NAMALWA (cell line): ENCODE data around the gene GSG1.
A peak's percentile ranks its signal among the peaks of the same experiment; 100 is the strongest.

Source experiments
- DNase-seq: peaks from one replicate; pipeline ENCODE4 v3.0.0-alpha.2; 2015; ENCODE audit warnings: low spot score

Gene GSG1

DNA sequence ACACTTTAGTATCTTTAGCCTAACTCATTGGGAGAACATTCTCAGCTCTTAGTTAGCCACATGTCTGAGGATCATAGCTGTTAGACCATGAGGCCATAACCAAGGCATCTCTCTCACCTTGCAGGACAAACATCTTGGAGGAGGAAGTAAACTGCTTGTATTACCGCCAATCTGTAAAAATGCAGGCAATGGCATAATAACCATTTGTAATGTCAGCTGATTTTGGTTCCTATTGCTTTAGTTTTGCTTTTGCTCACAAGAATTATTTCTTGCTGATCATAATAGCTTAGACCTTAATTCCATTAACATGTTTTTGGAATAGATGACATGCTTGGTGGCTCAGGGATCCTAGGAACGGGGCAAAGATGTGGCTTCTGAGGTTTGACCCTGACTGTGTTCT lies 16.4 kb upstream of the GSG1 start:
- DNase-seq, result no peak

DNA sequence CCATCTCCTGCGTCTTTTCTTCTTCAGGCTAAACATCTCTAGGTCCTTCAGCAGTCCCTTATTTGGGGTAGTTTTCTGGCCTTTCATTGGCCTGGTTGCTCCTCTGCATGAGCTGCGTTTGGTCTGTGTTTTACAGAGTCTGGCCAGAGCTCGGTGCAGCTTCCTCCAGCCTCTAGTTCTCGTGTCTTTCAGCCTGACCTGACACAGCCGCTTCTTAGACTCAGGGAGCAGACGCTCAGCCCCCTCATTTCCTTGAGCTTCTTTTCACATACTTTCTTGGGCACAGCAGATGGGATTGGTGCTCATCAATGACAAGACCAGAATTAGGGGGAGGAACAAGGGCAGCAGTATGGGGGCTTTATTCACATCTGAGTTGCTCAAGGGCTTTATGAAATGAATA lies 13.6 kb upstream of the GSG1 start:
- no peak for DNase-seq

DNA sequence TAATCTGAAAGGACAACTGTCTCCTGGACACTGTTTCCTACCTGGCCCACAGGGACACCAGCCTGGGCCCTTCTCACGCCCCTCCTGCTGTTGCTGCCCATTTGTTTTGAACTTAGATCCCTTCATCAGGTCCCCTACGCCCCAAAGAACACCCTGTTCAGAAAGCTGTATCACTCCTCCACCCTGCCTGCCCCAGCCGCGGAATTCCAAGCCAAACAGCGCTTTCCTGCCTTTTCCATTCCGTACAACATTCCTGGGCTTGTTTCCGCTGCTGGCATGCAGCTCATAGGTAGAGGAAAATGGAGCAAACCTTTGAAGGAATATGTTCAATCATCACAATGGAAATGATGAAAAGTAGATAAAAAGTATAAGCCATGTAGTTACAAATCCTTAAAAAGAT lies 12.8 kb upstream of the GSG1 start:
- no peak for DNase-seq

DNA sequence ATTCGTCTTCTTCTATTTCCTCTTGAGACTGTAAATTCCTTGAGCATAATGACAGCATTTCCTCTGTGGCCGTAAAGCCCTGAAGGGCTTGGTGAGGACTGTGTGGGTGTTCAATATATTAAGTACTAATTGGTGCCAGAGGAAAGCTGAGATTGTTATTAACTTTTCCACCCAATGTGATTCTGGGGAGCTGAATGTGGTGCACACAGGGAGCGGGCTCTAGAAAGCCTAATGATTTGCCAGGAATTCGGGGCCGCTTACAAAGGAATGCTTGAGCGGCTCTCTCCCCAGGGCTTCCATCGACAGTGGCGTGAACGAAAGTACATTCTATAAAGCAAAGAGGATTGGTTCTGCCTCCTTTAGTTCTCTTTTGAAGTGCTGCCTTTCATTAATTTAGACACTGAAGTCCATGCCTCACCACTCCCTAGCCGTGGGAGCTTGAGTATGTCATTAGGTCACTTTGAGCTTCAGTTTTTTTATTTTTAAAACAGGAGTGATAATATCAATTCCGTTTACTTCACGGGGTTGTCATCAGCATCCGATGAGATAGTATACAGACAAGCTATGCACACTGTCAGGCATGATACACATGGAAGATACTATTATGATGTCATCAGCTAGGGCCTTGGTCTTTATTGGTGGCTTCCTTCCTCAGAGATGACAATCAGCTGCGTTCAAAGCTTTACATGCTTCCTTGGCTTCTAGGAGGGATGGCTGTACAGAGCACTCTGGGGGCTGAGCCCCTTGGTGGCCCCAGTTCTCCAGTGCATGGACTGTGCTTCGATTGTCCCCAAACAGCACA lies 11.0 kb upstream of the GSG1 start:
- DNase-seq, result no peak

DNA sequence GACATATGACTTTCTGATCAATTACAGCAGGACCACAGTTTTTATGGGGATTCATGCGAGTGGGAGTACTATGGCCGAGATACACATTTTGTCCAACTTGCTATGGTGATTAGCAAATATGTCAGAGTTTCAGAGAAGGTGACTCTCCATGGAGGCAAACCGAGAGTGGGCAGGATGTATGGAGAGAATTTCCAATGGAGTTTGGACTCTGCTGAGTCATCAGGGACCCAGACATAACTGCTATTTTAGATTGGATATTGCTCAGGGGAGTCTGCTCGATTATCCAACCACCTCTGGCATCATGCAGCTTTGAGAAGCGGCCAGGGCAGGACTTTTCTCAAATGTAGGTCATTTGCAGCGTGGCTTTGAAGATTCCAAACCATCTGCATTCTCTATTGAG lies 9.5 kb upstream of the GSG1 start:
- DNase-seq, result no peak

DNA sequence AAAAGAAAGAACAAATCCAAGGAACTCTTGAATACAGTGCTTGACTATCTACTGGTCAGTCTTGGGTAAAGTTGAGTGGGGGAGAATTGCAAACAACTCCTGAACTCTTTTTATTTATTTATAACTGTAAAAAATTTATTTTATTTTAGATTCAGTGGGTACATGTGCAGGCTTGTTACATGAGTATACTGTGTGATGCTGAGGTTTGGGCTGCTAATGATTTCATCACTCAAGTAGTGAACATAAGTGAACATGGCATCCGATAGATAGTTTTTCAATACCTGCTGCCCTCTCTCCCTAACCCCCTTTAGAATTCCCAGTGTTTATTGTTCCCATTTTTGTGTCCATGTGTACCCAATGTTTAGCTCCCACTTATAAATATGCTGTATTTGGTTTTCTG lies 3.2 kb upstream of the GSG1 start:
- no peak for DNase-seq

DNA sequence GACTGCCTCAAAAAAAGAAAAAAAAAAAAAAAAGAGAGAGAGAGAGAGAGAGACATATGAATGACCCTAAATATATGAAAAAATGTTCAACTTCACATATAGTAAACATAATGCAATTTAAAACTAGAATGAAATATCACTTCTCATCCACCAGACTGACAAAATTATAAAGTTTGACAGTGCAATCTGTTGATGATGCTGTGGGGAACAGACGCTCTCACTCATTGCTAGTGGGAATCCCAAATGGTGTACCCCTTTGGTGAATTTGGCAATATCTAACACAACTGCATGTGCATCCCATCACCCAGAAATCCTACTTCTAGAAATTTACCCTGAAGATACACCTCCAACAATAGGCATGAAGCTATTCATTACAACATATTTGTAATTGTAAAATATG lies 2.3 kb upstream of the GSG1 start:
- no peak for DNase-seq

DNA sequence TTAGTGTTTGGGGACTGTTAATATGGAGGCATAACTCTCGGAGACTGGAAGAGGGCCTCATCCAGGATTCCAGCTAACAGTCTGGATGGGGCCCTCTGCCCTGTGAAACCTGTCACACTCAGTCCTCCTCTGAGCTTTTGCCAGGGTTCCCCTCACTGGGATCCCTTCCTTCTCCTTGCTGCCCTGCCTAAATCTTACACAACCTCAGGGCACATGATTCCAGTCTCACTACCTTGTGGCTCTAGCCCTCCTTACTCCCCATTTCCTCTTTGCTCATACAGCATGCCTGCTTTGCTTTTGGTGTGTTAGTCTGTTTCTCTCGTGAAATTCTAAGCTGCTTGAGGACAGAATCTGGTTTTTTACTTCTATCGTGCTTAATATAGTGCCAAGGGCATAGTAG lies 942 bp upstream of the GSG1 start:
- no peak for DNase-seq

DNA sequence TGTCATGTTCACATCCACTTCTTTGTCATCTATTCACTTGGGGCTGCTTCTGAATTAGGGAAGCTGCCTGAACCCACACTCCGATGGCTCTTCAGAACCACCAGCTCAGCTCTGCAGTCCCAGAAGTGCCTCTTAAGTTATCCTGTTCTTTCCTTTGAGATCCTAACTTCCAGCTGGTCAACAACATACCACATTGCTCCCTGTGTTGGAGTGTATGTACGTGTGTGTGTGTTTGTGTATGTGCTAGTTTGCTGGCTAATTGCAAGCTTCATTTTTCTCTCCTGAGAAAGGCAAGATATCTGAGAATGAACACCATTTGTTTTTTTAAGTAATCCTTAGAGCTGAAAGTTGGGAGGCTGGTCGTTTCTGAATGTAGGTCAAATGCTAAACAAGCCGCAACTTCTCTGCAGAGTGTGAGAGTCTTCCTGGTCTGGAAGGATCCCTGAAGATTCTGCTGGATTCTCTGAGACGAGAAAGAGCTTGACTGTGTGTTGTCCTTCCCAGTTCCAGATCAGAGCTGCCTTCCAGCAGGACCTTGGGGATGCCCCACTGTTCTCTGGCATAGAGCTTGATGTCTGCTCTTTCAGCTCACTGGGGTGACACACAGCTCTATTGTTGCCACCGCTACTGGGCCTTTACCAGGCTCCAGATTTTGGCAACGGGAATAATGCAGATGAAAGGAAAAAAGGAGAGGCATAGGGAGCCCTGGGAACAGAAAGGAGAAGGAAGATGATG lies 839 bp downstream of the GSG1 start:
- DNase-seq, result no peak

DNA sequence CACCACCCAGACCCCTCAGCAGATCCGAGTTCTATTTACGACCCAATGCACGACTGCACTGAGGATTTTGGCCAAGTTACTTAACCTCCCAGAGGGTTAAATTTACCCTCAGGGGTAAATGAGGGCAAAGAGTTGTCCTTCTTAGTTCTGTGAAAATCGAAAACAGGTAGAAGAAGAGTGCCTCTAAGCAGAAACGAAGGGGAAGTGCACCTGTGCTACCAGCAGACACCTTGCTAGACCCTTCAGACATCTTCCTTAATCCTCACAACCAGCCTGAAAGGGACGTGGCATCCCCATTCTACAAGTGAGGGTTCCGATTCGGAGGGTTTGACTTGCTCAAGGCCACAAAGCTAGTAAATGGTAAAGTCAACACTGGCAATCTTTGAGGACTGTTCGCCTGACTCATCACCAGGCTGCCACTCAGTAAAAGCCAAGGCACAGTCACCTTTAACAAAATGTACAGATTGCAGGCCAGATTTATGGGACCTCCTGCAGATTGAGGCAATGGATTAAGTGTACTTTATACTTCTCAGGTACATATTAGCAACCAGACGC lies 1.6 kb downstream of the GSG1 start:
- DNase-seq, result peak; percentile 31

DNA sequence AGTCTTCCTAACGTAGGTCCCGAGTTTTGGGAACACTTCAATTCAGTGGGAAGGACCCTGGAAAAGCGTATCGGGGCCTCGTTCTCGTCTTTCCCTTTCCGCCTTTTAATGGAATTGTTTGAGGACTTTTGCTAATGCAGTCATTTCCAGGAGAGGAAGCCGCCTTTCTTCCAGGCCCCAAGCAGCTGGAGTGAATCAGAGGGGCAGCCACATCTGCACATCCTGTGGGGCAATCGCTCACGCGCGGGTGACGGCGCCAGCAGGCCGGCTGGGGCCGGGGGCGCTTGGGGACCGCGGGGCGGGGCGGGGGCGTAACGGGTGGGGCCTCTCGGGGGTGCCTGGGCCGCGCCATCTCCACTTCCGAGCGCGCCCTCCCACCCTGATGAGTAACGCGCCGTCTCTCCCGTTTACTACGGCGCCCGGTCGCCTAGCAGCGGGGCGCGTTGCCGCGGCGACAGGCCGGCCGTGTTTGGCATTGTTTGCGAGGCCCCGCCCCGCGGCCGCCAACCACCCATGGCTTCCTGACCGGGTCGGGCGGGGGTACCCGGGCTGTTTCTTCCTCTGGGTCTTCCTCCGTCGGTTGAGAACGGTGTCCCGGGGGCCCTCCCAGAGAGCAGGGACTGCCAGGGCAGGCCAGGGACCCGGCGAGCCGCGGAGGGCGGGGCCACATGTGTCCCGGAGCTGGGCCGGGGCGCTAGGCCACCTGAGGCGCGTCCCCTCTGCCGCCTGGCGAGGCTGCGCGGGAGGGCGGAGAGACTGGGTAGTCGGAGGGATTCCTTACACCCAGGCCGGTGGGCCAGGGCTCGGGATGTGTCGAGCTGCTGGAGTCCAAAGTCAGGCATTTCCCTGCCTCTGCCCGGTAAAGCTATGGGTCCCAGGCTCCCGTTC lies 2.3 kb downstream of the GSG1 start:
- DNase-seq, result peak; percentile 94

DNA sequence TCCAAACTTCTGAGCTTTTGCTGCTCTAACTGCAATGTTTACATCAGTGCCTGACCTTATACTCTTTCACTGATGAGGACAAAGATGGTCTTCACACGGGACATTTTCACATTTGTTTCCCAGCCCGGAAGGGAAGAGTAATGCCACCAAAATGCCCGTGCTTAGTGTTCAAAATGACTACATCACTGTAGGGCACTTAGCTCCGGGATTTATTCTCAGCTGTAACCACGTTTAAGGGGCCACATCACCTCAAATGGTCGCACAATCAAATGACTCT lies 2.9 kb downstream of the GSG1 start:
- no peak for DNase-seq

DNA sequence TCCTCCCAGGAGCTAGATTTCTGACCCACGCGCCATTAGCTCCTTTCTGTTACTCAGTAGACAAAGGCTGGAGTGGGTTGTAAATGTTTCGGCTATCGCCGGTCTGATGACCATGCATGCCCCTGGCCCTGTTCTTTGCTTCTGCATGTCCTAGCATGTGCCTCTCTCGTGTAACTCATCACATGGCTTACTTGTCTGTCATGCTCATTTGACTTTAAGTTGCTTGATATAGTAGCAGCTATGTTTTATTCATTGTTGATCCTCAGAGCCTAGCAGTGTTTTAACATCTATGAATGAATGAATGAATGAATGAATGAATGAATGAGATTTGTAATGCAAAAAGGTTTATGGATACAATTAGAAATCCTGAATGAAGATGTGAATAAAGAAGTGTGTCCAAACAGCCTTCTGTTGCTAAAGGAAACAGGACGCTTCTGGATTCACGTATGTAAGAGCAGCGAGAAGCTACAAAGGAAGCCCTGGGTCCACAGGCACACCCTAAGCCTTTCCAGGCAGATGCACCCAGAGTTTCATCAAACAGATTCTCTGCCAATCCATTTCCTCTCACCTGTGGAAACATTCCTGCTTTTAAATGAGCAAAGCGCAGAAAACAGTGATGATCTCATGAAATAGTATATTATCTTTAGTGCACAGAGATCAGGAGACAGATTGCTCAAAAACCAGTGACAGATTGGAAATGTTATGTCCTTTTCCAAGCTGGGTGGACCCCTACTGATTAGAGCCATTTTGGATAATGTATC lies 3.4 kb downstream of the GSG1 start:
- peak; percentile 26 for DNase-seq

DNA sequence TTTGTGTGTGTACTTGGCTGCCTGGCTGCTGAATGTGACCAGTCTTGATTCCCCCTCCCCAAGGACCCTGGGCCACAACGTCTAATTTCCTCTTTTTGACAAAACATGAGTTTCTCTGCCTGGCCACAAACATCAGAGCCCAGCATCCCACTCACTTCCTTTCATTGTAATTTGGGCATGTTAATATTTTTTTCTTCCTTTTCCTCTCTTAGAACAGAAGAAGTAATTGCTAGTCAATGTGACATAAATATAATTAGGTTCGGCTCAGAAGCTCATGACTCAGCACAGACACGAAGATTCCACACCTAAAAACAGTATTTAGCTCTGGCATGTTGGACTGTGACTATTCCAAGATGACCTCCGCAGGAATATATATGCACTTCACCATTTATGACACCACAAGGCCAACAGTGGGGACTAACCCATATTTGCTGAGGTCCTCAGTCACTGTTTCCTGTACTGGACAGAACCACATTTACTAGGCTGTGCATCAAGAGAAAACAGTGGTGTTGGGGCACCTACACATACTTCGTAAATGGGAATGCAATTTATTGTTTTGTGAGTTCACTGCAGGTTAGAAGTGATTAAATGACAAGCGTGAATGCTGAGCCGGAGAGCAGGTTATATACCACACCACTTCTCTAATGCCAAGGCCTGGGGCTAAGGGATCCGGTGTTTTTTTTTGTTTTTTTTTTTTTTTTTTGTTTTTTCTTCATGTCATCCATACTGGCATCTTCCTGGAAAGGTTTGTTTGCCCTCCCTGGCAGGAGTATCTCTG lies 4.2 kb downstream of the GSG1 start:
- DNase-seq, result peak; percentile 59

DNA sequence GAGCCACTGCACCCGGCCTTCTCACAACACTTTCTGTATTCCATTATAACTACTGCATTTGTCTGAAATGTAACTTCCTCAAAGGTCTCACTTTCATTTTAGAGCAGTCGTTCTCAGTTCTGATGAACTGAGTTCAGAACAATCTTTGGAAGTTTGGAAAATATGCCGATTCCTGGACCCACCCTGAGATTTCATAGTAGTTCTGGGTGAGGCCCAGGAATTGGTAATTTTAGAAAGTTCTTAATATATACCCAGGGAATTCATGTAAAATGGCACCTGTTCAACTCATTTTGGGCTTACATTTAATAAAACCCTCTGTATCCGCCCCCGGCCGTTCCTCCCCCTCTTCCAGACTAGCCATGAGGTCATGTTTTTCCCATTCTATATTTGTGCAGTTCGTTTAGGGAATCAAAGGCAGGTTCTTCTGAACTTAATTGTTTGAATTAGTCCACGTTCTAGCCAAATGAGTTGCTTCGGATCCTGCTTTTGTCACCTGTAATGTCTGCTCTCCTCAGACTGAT lies 5.9 kb downstream of the GSG1 start:
- DNase-seq, result peak; percentile 24

DNA sequence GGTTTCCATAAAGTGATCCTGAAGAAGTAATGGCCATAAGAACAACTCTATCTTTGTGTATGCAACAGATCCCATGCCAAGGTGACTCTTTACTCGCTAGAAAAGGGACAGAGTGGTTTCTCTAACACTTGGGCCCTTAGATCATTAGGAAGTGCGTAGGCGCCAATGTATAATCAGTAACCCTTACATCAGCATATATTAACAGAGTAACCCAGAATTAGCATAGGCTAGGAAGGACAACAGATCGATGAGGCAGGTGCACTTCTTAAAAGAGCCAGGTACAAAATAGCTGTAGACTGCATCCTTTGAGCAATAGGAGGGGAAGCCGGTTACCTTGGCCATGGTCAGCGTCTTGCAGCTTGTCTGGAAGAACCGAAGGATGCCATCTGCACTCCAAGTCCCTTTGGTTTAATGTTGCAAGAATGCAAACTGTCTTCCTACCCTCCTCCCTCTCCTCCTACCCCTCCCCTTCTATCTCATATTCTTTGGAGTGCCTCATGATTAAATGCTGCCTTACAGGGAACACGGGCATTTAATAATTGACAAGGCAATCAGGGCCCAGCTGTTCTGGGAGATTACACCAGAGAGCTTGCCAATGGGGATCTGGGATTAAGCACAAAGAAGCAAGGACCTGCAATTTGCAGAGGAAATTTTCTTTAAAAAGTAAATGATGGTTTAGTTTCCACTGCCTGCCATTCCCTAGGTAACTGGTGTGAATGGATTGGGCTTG lies 8.0 kb downstream of the GSG1 start:
- no peak for DNase-seq

DNA sequence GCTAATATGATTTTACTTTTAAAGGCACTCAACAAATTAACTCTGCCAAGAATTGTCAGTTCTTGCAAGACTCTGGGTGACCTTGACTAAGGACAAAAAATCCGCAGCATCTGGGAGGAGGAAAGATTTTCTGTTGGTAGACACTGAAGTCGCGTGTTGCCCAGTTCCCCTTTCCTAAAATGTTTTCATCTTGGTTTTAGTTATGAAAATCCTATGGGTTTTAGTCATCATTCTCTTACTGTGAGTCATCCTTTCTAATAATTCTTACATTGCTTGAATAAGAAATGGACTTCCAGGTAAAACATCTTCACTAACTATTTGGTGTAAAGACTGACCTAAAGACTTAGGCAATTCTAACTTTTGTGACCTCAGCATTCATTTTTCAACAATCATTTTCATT lies 9.1 kb downstream of the GSG1 start:
- no peak for DNase-seq

DNA sequence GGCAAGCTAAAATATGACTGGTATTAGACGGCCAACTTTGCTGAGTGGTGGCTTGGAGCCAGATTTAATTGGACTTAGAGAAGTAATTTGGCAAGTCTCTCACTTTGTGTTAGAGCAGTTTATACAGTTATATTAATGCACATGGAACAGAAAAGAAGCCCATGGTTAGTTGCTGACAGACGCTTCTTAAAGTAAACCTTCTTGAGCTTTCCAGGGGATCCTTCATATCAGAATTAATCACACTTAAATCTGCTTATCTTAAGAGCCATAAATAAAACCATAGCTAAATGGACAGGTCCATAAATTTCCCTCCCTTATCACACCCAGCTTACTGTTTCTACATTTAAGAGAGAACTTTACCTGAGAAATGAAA lies 9.6 kb downstream of the GSG1 start:
- no peak for DNase-seq

DNA sequence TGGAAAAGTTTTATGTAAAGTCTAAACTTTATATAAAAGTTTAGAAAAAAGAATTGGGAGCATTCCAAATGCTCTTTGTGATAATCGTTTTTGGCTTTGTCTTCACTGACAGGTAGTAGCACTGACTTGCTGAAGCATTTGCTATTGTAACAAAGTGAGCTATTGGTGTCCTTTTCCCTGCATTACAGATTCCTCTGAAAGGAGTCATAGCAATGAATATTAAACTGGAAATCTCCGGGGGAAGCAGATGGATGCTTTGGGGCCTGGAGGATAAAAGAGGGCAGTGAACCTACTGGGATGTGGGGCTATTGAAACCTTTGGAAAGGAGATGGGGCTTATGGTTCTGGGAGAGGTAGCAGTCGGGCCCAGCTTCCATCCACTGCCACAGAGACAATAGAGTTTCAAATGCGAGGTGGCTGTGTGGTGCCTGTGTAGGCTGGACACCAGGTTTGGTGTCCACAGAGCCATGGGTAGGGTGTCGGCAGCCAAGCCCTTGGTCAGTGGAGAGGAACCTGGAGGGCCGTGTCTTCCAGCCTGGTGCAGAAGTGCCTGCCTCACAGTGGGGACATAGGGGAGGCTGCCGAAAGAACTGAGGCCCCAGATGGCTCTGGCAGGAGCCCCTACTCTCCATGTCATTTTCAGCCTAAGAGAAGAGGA lies 10.1 kb downstream of the GSG1 start:
- DNase-seq, result no peak

DNA sequence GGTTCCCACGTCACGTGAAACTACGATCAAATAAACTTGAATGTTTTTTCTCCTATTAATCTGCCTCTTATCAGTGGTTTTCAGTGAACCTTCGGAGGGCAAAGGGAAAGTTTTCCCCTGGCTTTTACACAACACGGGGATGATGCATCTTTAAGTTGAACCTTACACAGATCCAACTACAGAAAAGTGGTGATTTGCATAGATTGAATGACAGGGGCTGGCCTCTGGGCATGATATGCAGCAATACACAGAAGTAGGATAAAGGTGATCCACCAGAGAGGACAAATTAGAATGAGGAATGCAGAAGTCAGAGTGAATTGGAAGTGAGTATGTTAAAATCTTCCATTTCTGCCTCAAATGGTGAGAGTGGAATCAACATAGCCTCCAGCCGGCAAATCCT lies 11.6 kb downstream of the GSG1 start:
- no peak for DNase-seq
